Adrenal gland (tissue), 5 donors: ENCODE measurements around the gene SMCO4.

Experiments
- CTCF ChIP-seq, 6 experiments: fragments of 450-650 bp in 4 of 6; fragments of 200-600 bp in 2 of 6; sonication (generic) in 1 of 6; IDR thresholded peaks; 1 replicate in 5 of 6; 2 replicates in 1 of 6; pipeline versions ENCODE4 v1.5.1 to v1.8.0; 2016 to 2021; ENCODE audit warnings: antibody characterized with exemption in 6 of 6, mild to moderate bottlenecking in 2 of 6, moderate library complexity in 1 of 6
- POLR2A ChIP-seq, 2 donors: fragments of 450-650 bp; IDR thresholded peaks; one replicate each; pipeline ENCODE4 v1.6.1; 2017; ENCODE audit warnings: antibody characterized with exemption in 2 of 2, mild to moderate bottlenecking in 2 of 2, moderate library complexity in 1 of 2
- donor health status: DM: no; HTN: no; CAD: no.

GRCh38 chr11:93519179-93519578 is 24.0 kb downstream of the SMCO4 start:
- TF ChIP-seq CTCF (IDR thresholded peaks at IDR 0.05) (no peak), POLR2A (IDR thresholded peaks at IDR 0.05) (no peak)
